ENCODE data around the gene TPPP3. TPM values are rescaled to one million over a fixed set of nuclear protein-coding genes. Genes with fewer than 3 reads are reported as not detected.

The TPPP3 gene
- total RNA-seq (10 to 100 TPM; 79.2 to 91.3 TPM), polyA plus RNA-seq (ENCODE audit: insufficient read length in 6 of 6) (100 to 1,000 TPM; 320 to 403 (median 367) TPM)
- long read RNA-seq, donor 1, transcript TPPP3-203 (2 exons, 741 nt): minor isoform, 5 of 580 reads
- long read RNA-seq, donor 1, transcript TPPP3-205 (3 exons, 1,736 nt): minor isoform, 47 of 580 reads
- long read RNA-seq, donor 1, transcript TPPP3-201 (5 exons, 1,116 nt): minor isoform, 10 of 580 reads
- long read RNA-seq, donor 1, transcript TPPP3-202 (4 exons, 1,058 nt): major isoform, 377 of 580 reads
- long read RNA-seq, donor 1, partial matches to known transcripts: 129 of 580 reads
- long read RNA-seq, donor 1, other reads (novel, unspliced or antisense): 10 of 580 reads
- long read RNA-seq, donor 2, transcript TPPP3-202 (4 exons, 1,058 nt): major isoform, 136 of 201 reads
- long read RNA-seq, donor 2, transcript TPPP3-205 (3 exons, 1,736 nt): minor isoform, 24 of 201 reads
- long read RNA-seq, donor 2, partial matches to known transcripts: 36 of 201 reads
- long read RNA-seq, donor 2, other reads (novel, unspliced or antisense): 0 of 201 reads
- long read RNA-seq, donor 3, transcript TPPP3-205 (3 exons, 1,736 nt): minor isoform, 50 of 331 reads
- long read RNA-seq, donor 3, transcript TPPP3-202 (4 exons, 1,058 nt): major isoform, 239 of 331 reads
- long read RNA-seq, donor 3, transcript TPPP3-203 (2 exons, 741 nt): minor isoform, 12 of 331 reads
- long read RNA-seq, donor 3, partial matches to known transcripts: 18 of 331 reads
- long read RNA-seq, donor 3, other reads (novel, unspliced or antisense): 9 of 331 reads
- long read RNA-seq, donor 4, transcript TPPP3-202 (4 exons, 1,058 nt): major isoform, 147 of 178 reads
- long read RNA-seq, donor 4, partial matches to known transcripts: 24 of 178 reads
- long read RNA-seq, donor 4, other reads (novel, unspliced or antisense): 3 of 178 reads
- long read RNA-seq, donor 5, transcript TPPP3-203 (2 exons, 741 nt): minor isoform, 5 of 356 reads
- long read RNA-seq, donor 5, transcript TPPP3-201 (5 exons, 1,116 nt): minor isoform, 7 of 356 reads
- long read RNA-seq, donor 5, transcript TPPP3-202 (4 exons, 1,058 nt): major isoform, 220 of 356 reads
- long read RNA-seq, donor 5, transcript TPPP3-205 (3 exons, 1,736 nt): minor isoform, 28 of 356 reads
- long read RNA-seq, donor 5, partial matches to known transcripts: 85 of 356 reads
- long read RNA-seq, donor 5, other reads (novel, unspliced or antisense): 8 of 356 reads
- long read RNA-seq, donor 6, transcript TPPP3-203 (2 exons, 741 nt): minor isoform, 6 of 292 reads
- long read RNA-seq, donor 6, transcript TPPP3-205 (3 exons, 1,736 nt): minor isoform, 20 of 292 reads
- long read RNA-seq, donor 6, transcript TPPP3-201 (5 exons, 1,116 nt): minor isoform, 6 of 292 reads
- long read RNA-seq, donor 6, transcript TPPP3-202 (4 exons, 1,058 nt): major isoform, 220 of 292 reads
- long read RNA-seq, donor 6, partial matches to known transcripts: 38 of 292 reads
- long read RNA-seq, donor 6, other reads (novel, unspliced or antisense): 0 of 292 reads
- long read RNA-seq, donor 7, transcript TPPP3-205 (3 exons, 1,736 nt): minor isoform, 27 of 238 reads
- long read RNA-seq, donor 7, transcript TPPP3-202 (4 exons, 1,058 nt): major isoform, 189 of 238 reads
- long read RNA-seq, donor 7, transcript TPPP3-203 (2 exons, 741 nt): minor isoform, 5 of 238 reads
- long read RNA-seq, donor 7, partial matches to known transcripts: 8 of 238 reads
- long read RNA-seq, donor 7, other reads (novel, unspliced or antisense): 6 of 238 reads
- long read RNA-seq, donor 8, transcript TPPP3-205 (3 exons, 1,736 nt): minor isoform, 24 of 217 reads
- long read RNA-seq, donor 8, transcript TPPP3-202 (4 exons, 1,058 nt): major isoform, 176 of 217 reads
- long read RNA-seq, donor 8, partial matches to known transcripts: 7 of 217 reads
- long read RNA-seq, donor 8, other reads (novel, unspliced or antisense): 8 of 217 reads
- long read RNA-seq, donor 9, partial matches to known transcripts: 0 of 1 reads
- long read RNA-seq, donor 9, other reads (novel, unspliced or antisense): 0 of 1 reads
- long read RNA-seq, donor 10, transcript TPPP3-202 (4 exons, 1,058 nt): major isoform, 151 of 161 reads
- long read RNA-seq, donor 10, partial matches to known transcripts: 4 of 161 reads
- long read RNA-seq, donor 10, other reads (novel, unspliced or antisense): 0 of 161 reads
- long read RNA-seq, donor 11: 0 reads
- long read RNA-seq, donor 12, transcript TPPP3-205 (3 exons, 1,736 nt): minor isoform, 29 of 238 reads
- long read RNA-seq, donor 12, transcript TPPP3-202 (4 exons, 1,058 nt): major isoform, 182 of 238 reads
- long read RNA-seq, donor 12, partial matches to known transcripts: 15 of 238 reads
- long read RNA-seq, donor 12, other reads (novel, unspliced or antisense): 6 of 238 reads

DNA sequence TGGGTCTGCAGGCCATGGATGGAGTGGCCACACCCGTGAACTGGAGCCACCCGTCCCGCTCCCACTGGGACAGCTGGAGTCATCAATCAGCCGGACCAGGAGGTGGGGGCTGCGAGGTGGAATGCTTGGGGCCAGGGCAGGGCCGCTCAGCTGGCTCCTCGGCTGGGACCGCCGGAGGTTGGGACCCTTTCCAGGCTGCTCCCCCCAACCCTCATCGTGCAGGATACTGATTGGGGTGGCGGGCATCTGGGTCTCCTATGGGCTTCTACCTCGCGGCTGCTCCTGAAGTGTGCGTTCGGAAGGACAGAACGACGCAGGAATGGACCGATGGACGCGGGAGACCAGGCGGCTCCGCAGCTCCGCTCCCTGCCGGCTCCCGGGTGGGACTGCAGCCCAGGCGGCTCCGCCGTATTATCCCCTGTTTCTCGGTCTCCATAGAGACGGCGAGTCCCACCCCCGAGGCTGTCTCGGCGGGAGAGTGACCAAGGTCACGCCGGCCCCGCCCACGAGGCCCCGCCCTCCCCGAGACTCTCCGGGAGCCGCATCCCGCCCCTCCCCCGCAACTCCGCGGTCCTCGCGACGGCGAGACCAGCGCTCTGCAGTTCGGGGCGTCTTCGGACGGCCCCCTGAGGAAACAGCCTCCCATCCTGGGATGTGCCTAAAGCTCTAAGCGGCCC is at the start of gene TPPP3:
TSS of gene TPPP3 (minus strand) at position 388 of the 677 bp plus-strand sequence. CDS start 2,387 bp downstream, outside the sequence.
- H3K36me3 ChIP-seq: no peaks in the 10 kb centered on the region
- H3K27me3 ChIP-seq: peaks cover 0 to 43% of the 10 kb centered on the region in 2 donors
- DNase-seq: peak; percentile 77 to 94 (median 91)
- TF ChIP-seq, protein P1, sequence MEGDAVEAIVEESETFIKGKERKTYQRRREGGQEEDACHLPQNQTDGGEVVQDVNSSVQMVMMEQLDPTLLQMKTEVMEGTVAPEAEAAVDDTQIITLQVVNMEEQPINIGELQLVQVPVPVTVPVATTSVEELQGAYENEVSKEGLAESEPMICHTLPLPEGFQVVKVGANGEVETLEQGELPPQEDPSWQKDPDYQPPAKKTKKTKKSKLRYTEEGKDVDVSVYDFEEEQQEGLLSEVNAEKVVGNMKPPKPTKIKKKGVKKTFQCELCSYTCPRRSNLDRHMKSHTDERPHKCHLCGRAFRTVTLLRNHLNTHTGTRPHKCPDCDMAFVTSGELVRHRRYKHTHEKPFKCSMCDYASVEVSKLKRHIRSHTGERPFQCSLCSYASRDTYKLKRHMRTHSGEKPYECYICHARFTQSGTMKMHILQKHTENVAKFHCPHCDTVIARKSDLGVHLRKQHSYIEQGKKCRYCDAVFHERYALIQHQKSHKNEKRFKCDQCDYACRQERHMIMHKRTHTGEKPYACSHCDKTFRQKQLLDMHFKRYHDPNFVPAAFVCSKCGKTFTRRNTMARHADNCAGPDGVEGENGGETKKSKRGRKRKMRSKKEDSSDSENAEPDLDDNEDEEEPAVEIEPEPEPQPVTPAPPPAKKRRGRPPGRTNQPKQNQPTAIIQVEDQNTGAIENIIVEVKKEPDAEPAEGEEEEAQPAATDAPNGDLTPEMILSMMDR (IDR thresholded peaks at IDR 0.05): peak; percentile 63 to 78
- H3K4me3 ChIP-seq: peak within 1 kb of the TSS; percentile 40 to 47
- H3K27ac ChIP-seq: peak within 1 kb of the TSS; percentile 64 to 65
- peaks cover 31 to 76% of the 10 kb centered on the region in 2 donors for H3K4me1 ChIP-seq
- peak; percentile 83 for ATAC-seq
- intact Hi-C loops (cut with DNase I): no loop called here
- H3K9me3 ChIP-seq: no peaks in the 10 kb centered on the region

DNA sequence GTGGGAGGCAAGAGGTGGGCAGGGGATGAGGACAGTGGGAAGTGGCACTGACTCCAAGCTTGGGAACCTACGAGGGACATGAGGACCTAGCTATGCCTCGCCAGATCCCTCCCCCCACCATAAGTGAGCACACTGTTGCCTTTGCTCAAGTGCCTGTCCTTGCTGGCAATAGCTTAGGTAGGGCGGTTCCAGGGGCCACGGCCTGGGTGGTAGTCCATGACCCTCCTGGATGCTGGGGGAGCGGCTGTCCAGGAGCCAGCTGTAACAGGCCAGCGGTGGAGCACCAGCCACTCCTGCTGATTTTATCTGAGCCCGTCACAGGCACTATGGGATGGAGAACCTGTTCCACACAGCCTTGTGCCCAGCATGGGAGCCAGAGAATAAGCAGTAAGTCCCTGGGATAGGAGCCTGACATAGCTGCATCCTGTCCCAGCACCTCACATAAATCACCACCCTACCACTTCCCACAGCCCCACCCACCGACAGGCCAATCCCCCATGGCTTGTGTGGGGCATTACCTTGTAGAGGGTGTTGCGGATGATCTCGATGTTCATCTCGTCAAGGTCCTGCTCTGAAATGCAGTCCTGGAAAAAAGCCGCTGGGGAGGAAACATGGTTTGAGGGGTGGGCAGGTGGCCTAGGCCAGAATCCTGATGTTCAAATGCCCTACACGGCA is 49.4 kb upstream of the TPPP3 start:
- no peak overlapping the region for H3K27ac ChIP-seq
- ATAC-seq (no peak), DNase-seq (no peak)
- intact Hi-C loops (cut with DNase I): no loop called here
- no peak overlapping the region for H3K4me3 ChIP-seq
- H3K4me1 ChIP-seq: peaks cover 20 to 50% of the 10 kb centered on the region in 2 donors
- TF ChIP-seq, protein P1 (IDR thresholded peaks at IDR 0.05): no peak
- no peaks in the 10 kb centered on the region for H3K9me3 ChIP-seq
- no peaks in the 10 kb centered on the region for H3K27me3 ChIP-seq
- peaks cover 0 to 98% of the 10 kb centered on the region in 2 donors for H3K36me3 ChIP-seq

DNA sequence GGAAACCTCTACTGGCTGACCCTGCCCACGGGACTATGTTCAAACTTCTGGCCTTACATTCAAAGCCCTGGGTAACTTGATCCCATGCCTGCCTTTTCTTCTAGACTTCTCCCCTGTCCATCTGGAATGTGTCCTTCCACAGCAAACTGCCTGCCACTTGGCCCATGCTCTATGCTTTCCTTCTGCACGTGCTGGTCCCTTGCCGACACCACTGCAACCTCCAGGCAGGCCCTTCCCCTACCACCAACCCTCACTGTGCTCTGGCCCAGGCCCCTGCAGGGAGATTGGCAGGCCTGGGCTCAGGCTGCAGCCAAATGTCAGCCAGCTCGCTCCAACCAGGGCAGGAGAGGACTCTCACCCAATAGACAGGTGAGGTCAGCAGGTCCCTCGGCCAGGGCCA is 48.6 kb upstream of the TPPP3 start:
- H3K27me3 ChIP-seq: no peaks in the 10 kb centered on the region
- H3K9me3 ChIP-seq: no peaks in the 10 kb centered on the region
- intact Hi-C loops (cut with DNase I): no loop called here
- TF ChIP-seq, protein P1 (IDR thresholded peaks at IDR 0.05): no peak
- H3K4me3 ChIP-seq: no peak overlapping the region
- peak; percentile 1 for ATAC-seq
- H3K4me1 ChIP-seq: peaks cover 12 to 42% of the 10 kb centered on the region in 2 donors
- DNase-seq: peak in 1 of 4 donors; percentile 76
- H3K27ac ChIP-seq: peak overlapping the region in 1 of 2 donors; percentile 56
- H3K36me3 ChIP-seq: peaks cover 0 to 98% of the 10 kb centered on the region in 2 donors
